HG02884 (cell line): ENCODE measurements around the gene NECTIN1.

ENCODE experiments used
- ATAC-seq: cut with Tn5 transposase; IDR thresholded peaks from one replicate; pipeline ENCODE4 v1.9.1; 2021; ENCODE audit warnings: mild to moderate bottlenecking, moderate library complexity; ENCODE audit not compliant: unreplicated experiment

The NECTIN1 gene

DNA sequence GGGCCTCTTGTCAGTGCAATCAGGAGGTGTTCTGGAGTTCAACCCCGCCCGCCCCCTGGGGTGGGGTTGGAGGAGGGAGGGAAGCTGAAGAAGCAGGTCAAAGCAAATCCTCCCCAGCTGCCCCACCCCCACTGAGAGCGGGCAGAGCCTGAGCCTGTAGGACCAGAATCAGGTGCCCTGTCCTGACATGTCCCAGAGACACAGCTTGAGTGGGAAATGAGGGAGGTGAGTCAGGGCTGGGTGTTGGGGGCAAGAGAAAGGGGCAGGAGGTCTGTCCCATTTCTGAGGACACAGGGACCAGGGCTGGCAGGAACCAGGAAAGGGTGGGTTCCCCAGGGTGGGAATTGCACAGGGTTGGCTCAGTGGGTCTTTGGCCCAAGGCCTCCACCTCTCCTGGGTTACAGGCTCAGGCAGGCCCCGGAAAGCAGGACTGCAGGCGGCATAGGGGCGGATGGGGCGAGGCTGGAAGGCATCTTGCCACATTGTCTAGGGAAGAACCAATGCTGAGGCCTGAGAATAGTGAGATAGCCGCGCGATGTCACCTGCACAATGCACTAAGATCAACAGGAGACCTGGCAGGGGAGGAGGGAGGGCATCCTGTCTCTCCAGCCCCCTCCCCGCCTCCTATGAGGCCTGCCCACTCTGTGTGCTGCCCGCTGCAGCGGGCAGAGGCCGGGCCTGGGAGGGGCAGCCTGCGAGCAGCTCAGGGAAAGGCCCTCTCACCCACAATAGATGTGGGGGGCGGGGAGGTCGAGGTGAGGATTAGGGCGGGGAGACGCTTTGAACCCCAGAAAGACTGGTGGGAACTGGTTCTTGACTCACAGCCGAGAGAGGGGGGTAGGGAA lies 32.4 kb downstream of the NECTIN1 start:
- no peak for ATAC-seq

- ATAC-seq, result no peak
Measured at GRCh38 chr11:119694334-119694733, 34.7 kb downstream of the NECTIN1 start.

DNA sequence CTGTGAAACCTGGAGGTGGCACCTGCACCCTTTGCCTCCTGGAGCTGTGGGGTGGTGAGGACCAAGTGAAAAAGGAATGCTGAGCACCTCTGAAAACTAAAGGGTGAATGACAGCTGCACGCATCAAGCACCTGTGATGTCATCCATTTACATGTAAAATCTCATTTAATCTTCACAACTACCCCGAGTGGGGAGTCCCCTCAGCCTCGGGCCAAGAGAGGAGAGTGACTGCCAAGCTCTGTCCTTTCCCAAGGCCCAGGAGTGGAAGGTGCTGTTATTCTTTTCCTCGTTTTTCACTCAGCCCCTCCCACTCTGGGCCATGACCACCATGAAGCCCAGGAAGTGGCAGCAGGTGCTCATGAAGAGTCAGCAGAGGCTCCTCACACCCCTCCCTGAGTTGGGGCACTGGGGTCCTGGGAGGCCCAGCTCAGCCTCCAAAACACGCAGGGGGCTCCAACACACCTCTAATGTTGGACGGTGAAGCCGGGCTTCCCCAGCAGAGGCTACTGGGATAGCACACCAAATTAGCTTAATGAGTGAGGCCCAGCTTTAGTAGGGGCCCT lies 35.7 kb downstream of the NECTIN1 start:
- no peak for ATAC-seq

GRCh38 chr11:119692540-119692820 lies 36.5 kb downstream of the NECTIN1 start:
- no peak for ATAC-seq

GRCh38 chr11:119691701-119692539 lies 37.1 kb downstream of the NECTIN1 start:
- ATAC-seq, result no peak

DNA sequence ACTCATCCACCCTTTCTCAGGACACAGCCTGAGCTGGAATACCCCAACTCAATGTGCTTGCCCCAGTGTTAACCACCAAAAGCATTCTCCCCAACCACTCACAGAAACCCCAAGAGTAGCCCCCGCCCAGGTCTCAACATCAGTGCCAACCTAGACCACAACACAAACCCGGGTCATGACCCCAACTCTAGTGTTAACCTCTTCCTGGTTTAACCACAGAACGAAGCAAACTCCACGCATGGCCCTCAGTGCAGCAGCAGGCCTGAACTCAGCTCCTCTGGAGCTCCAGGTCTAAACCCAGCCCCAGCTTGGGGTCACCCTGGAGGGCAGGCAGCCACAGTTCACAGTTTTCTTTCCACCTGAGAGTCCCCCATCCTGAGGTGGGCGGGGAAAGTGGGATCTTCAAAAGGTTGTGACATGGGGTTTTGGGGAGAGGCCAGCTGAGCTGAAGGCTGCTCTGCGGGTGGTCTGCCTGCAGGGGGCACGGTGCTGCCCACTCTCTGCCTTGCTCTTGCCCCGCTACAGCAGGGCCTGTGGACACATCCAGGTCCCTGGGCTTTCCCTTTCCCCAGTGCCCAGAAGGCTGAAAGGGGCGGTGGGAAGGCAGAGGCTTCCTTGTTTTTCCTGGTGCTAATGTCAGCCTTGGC lies 37.9 kb downstream of the NECTIN1 start:
- ATAC-seq, result no peak

DNA sequence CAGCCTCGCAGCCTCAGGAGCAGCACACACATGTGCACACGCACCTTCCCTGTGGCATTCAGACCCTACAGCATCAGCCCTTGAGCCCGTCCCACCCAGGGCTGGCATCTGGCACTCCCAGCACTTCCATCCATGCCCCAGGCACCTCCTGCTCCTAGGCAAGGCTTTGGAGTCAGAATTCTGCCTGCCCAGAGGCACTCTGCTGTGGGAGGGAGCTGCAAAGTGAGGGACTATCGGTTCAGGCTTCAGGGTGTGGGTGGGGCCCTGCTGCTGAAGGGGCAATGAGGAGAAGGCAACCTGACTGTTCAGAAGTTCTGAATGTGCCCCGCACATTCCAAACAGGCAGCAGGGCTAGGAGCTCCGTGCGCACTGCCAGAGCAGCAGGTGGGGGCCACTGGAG lies 39.7 kb downstream of the NECTIN1 start:
- no peak for ATAC-seq

DNA sequence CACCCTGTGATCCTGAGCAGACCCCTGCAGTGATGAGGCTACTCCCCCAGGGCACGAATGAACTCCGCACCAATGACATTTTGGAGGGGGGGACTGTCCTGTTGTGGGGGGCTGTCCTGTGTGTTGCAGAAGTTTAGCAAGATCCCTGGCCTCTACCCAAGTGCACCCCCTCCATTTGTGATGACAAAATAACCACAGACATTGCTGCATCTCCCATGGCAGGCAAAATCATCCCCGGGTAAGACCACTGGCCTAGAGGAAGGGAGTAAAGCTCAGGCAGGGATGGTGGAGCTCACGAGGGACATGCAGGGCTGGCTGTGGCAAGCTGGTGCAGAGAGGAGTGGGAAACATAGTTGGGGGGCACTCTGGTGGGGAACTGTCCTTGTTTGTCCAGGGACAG lies 40.6 kb downstream of the NECTIN1 start:
- ATAC-seq, result no peak

GRCh38 chr11:119687373-119688046 lies 41.5 kb downstream of the NECTIN1 start:
- no peak for ATAC-seq

DNA sequence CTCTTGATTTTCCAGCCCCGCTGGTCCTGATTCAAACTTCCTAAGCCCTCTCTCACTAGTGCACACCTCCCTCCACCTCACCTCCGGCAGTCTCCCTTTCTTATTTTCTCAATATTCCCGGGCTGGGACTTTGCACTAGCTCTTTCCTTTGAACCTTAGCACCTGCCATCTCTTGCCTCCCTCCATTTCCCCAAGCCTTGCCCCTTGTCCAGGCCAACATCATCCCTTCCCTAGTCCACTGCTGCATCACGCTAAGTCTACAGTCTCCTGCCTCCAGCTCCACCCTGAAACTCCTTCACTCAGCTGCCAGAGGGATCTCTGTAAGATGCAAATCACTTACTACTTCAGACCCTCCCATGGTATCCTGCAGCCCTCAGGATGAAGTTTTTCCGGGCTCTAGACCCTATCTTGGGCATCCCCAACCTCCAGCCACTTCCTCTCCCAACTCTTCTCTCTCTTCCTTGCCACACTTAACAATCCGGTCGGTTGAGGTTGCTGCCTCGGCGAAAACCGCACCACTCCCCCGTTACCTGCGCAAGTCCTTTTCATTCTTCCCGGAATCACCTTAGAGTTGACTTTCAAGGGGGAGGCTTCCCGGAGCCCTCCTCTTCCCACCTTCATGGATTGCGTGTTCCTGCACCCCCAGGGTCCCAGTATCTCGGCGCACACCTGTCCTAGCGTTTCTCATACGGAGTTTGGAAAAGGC lies 42.7 kb downstream of the NECTIN1 start:
- no peak for ATAC-seq

DNA sequence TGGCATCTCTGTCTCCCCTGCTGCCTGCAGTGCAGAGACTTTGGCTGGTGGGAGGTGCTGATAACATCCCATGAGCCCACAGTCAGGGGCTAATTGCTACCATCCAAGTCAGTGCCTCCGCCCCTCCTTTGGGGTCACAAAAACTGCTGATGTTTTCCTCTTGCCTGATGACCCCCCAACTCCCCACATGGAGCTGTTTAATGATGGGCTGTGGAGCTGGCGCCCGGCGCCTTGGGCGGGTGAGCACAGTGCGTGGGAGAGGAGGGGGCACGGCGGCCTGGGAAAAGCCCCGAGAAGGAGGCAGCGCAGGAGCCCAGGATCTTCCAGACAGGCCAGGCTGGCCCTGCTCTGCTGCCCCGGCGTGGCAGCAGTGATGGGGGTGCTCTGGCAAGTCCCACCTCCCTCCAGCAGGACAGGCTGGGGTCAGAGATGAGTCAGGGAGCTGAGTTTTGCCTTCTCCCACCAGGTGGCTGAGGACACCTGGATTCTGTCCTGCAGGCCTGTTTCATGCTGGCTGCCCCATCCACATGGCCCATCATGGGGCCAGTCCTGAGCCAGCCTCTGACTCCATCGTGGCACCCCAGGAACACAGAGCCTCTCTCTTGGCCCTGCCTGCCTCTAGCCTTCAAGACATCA lies 43.8 kb downstream of the NECTIN1 start:
- no peak for ATAC-seq

GRCh38 chr11:119684361-119685110 lies 44.5 kb downstream of the NECTIN1 start:
- ATAC-seq, result no peak

DNA sequence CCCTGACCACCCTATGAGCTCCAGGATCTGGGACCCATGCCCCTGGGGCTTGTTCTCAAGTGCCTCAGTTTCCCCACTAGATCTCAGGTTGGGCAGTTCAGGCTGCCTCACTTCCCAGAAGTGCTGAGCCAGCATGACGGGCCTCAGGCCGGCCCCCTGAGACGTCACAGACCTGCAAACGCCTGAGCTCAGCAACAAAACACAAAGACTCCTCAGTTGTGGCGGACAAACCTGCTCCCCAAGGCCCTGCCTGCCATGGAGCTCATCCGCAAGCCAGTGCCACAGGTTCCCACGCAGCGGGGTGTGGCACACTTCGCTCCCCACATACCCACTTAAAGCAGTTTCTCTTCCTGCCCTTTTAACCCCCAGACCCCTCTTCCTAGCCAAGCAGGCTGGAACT lies 45.2 kb downstream of the NECTIN1 start:
- no peak for ATAC-seq

GRCh38 chr11:119681361-119681910 lies 47.6 kb downstream of the NECTIN1 start:
- ATAC-seq, result no peak

DNA sequence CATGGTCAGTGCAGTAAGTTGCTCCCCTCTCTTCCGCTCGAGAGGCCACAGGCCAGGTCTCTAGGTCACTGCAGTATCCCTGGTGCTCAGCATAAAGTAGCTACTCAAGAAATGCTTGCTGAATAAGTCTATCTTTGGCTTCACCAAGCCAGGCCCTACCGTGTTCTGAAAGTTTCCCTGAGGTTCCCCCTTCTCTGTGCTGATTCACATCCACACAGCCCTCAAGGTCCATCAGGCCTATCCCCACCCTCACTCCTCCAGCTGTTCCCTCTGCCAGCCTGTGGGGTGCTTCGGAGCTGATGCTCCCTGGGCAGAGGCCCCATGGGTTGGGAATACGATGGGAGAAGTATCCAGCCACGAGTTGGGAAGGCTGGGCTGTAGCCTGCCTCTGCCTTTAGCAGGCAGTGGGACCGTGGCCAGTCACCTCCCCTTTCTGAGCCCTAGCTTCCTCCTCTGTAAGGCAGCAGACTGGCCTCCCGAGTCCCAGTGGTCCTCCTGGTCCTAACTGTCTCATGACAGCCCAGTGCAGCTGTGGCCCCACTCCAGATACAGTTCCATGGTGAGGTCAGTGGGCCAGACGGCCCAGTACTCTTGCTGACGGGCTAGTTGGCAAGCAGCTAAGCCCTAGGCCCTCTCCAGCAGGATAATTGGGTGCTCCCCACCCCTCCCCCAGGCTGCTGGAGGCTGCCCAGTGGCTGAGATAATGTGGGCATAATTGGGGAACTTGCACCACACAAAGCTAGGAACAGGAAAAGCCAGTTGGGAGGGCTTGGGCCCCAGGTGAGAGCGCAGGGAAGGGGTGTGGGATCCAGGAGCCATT lies 48.2 kb downstream of the NECTIN1 start:
- ATAC-seq, result no peak

DNA sequence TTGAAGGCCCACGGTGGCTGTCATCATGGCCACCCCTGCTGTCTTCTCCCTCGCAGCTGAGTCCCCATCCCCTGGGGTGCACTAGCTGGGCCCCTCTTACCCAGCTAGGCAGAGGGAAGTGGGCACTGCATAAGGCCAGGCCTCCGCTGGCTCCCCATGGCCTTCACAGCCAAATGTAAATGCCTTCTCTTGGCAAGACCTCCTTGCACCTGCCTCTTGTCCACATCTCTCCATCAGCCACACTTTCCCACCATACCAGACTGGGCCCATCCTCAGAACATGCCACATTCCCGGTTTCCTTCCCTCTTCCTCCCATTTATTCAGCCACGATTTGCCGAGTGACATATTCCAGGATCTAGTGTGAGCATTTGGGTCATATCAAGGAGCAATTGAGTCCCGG lies 49.7 kb downstream of the NECTIN1 start:
- ATAC-seq, result no peak

DNA sequence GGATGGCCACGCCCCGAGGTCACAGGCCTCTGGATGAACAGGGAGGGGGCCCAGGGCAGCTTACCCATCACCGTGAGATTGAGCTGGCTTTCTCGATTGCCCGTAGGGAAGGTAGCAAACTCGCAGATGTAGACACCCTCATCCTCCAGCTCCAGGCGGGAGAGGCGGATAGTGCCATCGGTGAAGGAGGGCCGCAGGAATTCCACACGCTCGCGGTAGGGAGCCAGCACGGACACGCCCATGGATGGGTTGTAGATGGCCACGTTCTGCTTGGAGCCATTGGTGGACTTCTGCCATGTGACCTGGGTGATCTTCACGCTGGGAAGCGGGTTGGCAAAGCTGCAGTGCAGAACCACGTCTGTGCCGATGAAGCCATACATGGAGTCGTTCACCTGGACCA lies 50.6 kb downstream of the NECTIN1 start:
- ATAC-seq, result no peak

- ATAC-seq, result no peak
Measured at GRCh38 chr11:119677840-119678239, 51.2 kb downstream of the NECTIN1 start.
